ENCODE measurements around the gene SERPINE2. TPM values are rescaled to one million over a fixed set of nuclear protein-coding genes. Genes with fewer than 3 reads are reported as not detected.

The SERPINE2 gene, protein sequence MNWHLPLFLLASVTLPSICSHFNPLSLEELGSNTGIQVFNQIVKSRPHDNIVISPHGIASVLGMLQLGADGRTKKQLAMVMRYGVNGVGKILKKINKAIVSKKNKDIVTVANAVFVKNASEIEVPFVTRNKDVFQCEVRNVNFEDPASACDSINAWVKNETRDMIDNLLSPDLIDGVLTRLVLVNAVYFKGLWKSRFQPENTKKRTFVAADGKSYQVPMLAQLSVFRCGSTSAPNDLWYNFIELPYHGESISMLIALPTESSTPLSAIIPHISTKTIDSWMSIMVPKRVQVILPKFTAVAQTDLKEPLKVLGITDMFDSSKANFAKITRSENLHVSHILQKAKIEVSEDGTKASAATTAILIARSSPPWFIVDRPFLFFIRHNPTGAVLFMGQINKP
- 44.6 TPM for total RNA-seq

DNA sequence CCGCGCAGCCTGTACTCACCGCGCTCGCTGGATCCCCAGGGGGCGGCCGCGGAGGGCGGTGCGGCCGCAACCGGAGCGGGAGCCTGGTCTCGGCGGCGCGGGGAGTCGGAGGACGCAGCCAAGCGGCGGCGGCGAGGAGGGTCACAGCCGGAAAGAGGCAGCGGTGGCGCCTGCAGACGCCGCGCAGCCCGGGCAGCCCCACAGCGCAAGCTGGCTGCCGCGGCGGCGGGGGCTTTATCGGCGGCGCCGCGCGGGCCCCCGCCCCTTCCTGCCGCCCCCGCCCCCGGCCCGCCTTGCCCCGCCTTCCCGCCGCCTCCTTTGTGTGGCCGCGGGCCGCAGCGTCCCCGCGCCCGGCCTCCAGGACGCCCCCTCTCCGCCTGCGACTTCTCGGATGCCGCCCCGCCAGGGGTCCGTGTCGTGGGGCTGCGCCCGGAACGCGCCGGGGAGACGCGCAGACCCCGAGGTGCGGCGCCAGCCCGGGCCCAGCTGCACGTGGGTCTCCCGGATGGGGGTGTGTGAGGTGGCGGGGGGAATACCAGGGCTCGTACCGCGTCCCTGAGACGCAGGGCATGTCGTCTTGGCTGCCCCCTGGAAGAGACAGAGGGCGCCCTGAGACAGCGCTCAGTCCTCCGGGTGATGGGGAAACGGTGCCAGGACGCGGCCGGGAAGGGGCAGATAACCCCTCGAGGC lies at the start of gene SERPINE2:
SERPINE2 (minus strand) TSS at position 207 of the 690 bp plus-strand sequence. CDS start 37,386 bp downstream, outside the sequence.
- peak; percentile 76 for DNase-seq

- DNase-seq = no peak
Measured at GRCh38 chr2:224086226-224086914, 47.3 kb upstream of the SERPINE2 start.

GRCh38 chr2:224085811-224086210 lies 46.7 kb upstream of the SERPINE2 start:
- no peak for DNase-seq

- no peak for DNase-seq
Measured at GRCh38 chr2:224085246-224085645, 46.2 kb upstream of the SERPINE2 start.

DNA sequence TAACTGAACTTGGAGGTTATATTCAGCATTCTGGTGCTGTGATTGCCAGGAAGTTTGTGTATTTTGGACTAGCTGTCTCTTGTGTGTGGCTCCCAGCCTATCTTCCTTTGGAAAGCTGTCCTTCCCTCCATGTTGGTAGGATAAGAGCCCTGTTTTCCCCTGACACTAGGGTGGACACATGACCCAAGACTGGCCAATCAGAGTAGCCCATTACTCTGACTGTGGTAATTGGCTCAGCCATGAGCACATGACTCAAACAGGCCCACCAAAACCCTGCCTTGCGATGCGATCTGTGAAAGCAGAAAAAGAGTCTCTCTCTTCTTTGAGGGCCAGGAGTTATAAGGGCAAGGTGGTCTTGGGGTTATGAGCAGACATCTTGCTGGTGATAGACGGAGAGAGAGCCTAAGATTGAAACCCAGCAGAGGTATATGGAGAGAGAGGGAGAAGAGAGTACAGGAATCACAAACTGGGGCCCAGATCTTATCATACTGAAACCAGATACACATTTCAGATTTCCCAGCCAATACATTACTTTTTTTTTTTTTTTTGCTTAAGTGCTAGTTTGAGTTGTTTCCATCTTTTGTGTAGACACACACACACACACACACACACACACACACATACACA lies 45.3 kb upstream of the SERPINE2 start:
- no peak for DNase-seq

DNA sequence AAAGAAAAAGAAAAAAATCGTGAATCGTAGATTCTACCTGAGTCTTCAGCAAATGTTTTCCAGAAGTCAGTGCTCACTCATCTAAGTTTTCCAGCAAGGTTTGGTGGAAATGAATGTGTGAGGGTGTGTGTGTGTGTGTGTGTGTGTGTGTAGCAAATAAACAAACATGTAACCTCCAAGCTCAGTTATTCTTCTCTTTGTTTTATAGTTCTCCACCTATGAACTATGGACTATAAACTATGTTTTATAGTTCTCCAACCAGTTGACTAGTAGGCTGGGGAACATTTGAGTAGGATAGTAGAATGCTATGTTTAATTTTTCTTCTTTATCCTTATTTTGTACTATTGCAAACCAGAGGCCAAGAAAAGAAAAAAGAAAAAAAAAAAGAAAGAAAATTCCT lies 44.6 kb upstream of the SERPINE2 start:
- no peak for DNase-seq

DNA sequence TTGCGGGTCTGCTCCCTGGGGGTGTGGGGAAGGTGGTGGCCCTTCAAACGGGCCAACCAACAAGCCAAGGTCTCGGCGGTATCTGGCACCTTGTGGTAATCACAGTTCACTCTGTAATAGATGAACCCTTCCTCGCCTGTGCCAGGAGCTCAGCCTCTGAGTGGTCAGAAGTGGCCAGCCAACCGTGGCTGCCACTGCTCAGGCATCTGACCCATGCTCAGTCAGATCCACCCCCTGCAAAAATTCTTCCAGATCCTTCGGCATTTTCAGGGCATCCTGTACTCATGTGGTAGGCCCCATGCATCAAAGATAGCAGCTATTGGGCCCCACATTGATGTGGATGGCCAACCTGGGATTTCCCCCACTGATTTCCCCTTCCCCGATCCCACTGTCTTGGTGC lies 39.6 kb upstream of the SERPINE2 start:
- no peak for DNase-seq

DNA sequence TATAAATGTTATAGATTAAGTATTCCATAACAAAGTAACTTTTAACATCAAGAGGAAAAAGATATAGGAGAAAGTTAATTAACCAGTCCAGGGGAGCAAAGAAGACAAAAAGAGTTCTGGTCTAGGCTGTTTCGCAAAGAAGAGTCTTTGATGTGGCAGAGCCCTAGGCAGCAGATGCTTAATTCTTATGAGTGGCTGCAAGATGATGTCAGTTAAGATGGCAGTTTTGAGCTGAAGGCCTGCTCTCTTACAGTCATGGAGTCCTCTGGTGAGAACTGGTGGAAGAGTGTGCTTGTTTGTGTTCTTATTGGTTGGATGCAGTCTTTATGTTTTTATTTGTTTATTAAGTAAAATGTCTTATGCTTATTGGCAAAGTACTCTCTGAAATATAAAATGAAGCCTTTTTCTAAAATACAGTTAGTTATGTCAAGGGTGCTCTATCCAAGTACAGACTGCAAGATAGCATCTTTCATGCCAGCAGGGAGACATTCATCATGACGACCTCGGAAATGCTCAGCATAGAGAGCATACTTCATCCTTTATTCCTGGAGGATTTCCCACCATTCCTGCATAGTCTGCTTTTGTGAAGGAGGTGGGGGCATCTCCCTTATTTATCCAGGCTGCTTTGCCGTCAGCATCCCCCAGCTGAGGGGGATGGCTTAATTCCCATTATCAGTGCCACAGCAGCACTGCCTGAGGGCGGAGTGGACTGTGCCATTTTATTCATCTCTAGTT lies 38.9 kb upstream of the SERPINE2 start:
- no peak for DNase-seq

DNA sequence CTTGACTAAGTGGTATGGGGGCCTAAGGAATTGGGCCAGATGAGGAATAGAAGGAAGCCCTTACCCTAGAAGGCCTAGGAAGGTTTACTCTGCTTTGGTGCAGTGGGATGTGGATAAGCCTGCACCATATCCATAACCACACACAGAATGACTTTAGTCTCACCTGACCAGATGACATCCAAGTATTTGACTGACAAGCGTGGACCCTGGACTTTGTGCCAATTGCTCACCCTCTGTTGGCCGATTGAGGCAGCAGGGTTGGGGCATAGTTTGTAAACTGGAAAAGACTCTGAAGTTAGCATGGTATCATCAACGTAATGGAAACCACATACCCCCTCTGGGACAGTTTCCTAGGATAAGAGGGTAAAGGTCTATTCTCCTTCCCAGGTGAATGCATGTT lies 36.5 kb upstream of the SERPINE2 start:
- no peak for DNase-seq

- no peak for DNase-seq
Measured at GRCh38 chr2:224073676-224074075, 34.6 kb upstream of the SERPINE2 start.

DNA sequence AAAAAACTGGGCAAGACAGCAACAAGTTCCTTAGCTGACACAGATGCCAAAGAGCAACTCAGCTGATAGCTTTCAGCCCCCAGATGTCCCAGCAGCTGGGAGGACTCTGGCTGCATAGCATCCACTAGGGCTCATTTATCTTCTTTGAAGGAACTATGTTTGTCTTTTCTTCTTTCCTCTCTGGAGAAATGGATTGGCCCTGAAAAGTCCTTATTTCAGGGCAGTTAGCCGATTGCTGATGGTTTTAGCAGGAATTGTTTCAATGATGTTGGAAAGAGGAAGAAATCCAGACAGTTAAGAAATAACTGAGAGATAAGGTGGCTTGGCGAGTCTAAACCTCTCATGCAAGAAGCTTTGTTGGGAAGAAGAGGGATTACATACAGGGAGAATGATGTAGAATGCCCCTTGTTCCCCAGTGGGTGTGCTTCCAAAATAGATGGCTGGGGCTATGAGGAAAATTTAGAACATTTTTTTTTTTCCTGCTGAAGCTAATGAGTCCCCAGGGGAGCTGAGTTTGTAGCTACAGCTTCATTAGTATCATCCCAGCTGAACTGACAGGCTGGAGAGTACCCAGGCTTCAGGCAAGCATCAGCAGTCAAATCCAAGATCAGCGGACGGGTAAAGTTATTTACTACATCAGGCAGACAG lies 33.6 kb upstream of the SERPINE2 start:
- DNase-seq = peak; percentile 20

GRCh38 chr2:224069172-224069571 lies 30.1 kb upstream of the SERPINE2 start:
- DNase-seq = no peak

DNA sequence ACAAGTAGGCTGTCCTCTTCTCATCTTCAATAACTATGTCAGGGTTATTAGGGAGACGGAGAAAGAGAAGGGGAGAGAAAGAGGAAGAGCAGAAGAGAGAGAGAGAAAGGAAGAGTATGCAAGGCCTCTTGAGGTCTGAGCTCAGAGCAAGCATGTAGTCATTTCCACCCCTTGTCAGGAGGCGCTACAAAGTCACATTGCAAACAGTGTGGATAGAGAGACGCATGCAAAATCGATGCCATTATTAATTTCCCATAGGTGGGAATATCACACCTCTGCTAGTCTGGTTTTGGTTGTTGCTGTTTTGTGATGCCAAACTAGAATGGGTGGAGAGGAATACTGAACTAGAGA lies 24.2 kb upstream of the SERPINE2 start:
- no peak for DNase-seq

DNA sequence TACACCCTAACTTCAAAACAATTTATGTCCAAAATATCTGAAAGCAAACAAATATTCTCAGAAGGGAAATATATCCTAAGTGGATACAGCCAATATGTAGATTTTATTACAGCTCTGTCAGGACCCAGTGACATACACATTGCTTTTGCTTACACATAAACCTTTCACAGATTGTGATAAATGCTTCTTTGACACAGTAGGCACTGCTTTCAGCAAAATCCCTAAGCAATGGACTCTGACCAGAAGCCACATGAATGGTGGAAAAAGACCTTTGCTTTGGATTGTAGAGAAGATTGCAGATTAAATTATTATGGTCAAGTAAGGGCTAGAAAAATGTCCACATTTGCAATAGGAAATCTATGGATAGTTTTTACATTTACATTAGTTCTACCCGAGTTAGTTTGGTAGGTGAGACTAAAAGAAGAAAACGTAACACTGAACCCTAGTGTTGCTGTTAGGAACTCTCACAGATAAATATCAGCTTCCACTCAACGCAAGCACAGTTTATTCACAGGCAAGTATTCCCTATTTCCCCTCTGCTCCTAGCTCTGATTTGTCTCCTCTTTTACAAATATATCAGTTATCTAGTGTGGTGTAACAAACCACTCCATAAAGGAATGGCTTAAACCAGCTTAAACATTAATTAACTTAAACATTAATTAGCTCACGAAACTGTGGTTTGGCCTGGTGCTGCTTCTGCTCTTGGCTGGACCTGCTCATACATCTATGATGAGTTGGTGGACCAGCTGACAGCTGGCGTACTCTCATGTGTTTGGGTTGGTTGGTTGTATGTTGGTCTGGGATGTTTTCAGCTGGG lies 23.6 kb upstream of the SERPINE2 start:
- no peak for DNase-seq

DNA sequence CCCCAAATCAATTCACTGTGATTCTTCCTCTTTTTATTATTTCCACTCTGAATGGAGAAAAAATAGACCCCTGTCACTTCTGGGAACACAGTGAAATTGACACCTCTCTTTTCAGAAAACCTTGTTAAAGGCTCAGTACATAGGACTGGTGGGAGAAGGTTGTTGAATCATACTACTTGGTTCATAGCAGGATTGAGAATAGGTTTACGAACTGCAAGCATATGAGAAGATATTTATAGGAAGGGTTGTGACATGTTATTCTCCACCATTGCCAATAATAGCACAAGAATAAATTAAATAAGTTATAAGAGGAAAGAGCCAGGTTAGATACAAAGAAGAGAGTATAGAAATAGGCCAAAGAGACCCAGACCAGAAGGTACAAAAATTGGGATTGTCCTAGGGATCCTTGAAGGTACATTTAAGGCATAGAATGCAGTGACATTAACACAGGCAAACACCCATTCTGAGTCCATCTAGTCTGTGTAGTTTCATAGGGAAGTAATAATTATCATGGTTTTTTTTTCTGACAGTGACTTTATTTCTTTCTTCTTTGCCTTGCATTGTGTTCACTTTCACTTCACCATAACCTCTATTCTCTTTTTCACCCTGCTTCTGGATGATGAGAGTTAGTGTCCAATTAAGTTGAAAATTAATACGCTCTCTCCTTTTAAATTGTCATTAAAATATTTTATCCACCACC lies 21.8 kb upstream of the SERPINE2 start:
- DNase-seq = no peak

- no peak for DNase-seq
Measured at GRCh38 chr2:224059178-224059577, 20.1 kb upstream of the SERPINE2 start.

DNA sequence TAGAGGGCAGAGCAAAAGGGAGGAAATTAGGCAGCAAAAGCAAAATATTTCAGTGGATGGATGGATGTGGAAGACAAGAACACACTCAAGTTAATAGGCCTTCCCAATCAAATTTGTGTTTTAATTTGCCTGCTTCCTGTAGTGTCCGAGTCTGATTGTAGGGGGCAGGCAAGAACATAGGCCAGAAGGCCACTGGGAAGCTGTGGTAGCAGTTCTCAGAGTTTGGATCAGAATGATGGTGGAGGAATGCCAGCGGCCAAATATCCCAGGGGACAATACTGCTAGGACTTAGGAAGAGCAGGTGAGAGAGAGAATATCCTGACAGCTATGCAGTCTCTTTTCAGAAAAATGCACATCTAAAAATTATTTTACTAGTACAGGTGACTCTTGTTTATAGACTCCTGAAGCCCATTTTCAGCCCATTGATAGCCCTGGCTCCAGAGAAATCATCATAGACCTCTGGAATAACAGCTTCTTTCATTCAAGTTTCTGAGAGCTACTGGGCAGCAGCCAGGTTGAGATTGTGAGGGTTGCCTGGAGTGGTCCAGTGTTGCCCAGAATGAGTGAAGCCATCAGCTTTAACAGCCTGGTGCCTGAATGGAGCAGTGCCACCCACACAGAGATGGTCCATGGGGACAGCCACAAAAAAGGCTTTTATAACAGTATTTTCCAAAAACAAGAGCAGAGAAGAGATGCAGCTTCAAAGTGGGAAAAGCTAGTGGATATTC lies 19.1 kb upstream of the SERPINE2 start:
- no peak for DNase-seq

DNA sequence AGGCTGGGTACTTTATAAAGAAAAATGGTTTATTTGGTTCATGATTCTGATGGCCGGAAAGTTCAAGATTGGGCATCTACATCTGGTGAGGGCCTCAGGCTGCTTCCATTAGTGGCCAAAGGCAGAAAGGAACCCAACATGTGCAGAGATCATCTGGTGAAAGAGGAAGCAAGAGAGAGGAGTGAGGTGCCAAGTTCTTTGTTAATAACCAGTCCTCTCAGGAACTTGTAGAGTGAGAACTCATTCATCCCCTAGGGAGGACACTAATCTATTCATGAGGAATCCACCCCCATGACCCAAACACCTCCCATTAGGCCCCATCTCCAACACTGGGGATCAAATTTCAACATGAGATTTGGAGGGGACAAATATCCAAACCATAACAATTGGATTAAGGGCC lies 17.8 kb upstream of the SERPINE2 start:
- DNase-seq = no peak

DNA sequence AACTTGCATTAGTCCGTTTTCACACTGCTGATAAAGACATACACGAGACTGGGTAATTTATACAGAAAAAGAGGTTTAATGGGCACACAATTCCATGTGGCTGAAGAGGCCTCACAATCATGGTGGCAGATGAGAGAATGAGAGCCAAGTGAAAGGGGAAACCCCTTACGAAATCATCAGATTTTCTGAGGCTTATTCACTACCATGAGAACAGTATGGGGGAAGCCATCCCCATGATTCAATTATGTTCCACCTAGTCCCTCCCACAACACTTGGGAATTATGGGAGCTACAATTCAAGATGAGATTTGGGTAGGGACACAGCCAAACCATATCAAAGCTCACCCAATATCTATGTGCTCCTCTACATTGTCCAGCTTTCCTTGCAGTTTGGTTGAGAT lies 16.0 kb upstream of the SERPINE2 start:
- DNase-seq = no peak
